DOHH2 (cell line): Measurements from ENCODE around the gene SPART.

ENCODE experiments used
- H3F3A ChIP-seq: fragments of 200-600 bp; sonication (generic), shearing (Covaris generic); 2 replicates; pipeline ENCODE4 v1.6.0; 2016; ENCODE audit warnings: antibody characterized with exemption, mild to moderate bottlenecking; ENCODE audit not compliant: control insufficient read depth, insufficient read depth
- H3K27ac ChIP-seq: fragments of 200-600 bp; sonication (generic); 2 replicates; pipeline ENCODE4 v1.5.1; 2014; ENCODE audit warnings: low read depth, mild to moderate bottlenecking, low read length, moderate library complexity
- H3K27me3 ChIP-seq: fragments of 200-600 bp; sonication (generic); 2 replicates; pipeline ENCODE4 v1.6.1; 2014; ENCODE audit warnings: mild to moderate bottlenecking, low read length, mixed read lengths; ENCODE audit not compliant: control insufficient read depth
- H3K36me3 ChIP-seq: fragments of 200-600 bp; sonication (generic); 2 replicates; pipeline ENCODE4 v1.6.1; 2014; ENCODE audit warnings: mild to moderate bottlenecking, low read length, moderate library complexity, mixed read lengths; ENCODE audit not compliant: control insufficient read depth
- H3K4me1 ChIP-seq: fragments of 200-600 bp; sonication (generic); 2 replicates; pipeline ENCODE4 v1.6.1; 2014; ENCODE audit warnings: mild to moderate bottlenecking, low read length, mixed read lengths; ENCODE audit not compliant: control insufficient read depth
- H3K4me2 ChIP-seq: fragments of 200-600 bp; sonication (generic); 2 replicates; pipeline ENCODE4 v1.6.0; 2014; ENCODE audit warnings: mild to moderate bottlenecking, low read length, moderate library complexity
- H3K4me3 ChIP-seq: fragments of 200-600 bp; sonication (generic); 2 replicates; pipeline ENCODE4 v1.5.1; 2014; ENCODE audit warnings: mild to moderate bottlenecking, low read length, mixed read lengths
- H3K79me2 ChIP-seq: fragments of 200-600 bp; sonication (generic); 2 replicates; pipeline ENCODE4 v1.6.1; 2014; ENCODE audit warnings: mild to moderate bottlenecking, low read length, mixed read lengths; ENCODE audit not compliant: control insufficient read depth
- H3K9me2 ChIP-seq: fragments of 200-600 bp; sonication (generic); replicated peaks from 2 replicates; pipeline ENCODE4 v1.6.1; 2014; ENCODE audit warnings: mild to moderate bottlenecking, low read length, mixed read lengths; ENCODE audit not compliant: control insufficient read depth
- H3K9me3 ChIP-seq: fragments of 200-600 bp; sonication (generic); 2 replicates; pipeline ENCODE4 v1.6.1; 2014; ENCODE audit warnings: antibody characterized with exemption, low read length, mixed read lengths; ENCODE audit not compliant: control insufficient read depth, insufficient read depth
- H4K20me1 ChIP-seq: fragments of 200-600 bp; sonication (generic); 2 replicates; pipeline ENCODE4 v1.6.0; 2014; ENCODE audit warnings: low read depth, mild to moderate bottlenecking, antibody characterized with exemption, low read length, moderate library complexity; ENCODE audit not compliant: control insufficient read depth, insufficient read depth
- CTCF ChIP-seq: fragments of 200-600 bp; sonication (generic); IDR thresholded peaks from one replicate; pipeline ENCODE4 v1.5.1; 2014; ENCODE audit warnings: antibody characterized with exemption, mild to moderate bottlenecking, low read depth, low read length; ENCODE audit not compliant: poor library complexity, severe bottlenecking
- EZH2phosphoT487 ChIP-seq: fragments of 200-600 bp; sonication (generic); IDR thresholded peaks from 2 replicates; pipeline ENCODE4 v1.6.1; 2017; ENCODE audit warnings: borderline replicate concordance, mild to moderate bottlenecking, antibody characterized with exemption, low read length, moderate library complexity, mixed read lengths

Gene SPART

DNA sequence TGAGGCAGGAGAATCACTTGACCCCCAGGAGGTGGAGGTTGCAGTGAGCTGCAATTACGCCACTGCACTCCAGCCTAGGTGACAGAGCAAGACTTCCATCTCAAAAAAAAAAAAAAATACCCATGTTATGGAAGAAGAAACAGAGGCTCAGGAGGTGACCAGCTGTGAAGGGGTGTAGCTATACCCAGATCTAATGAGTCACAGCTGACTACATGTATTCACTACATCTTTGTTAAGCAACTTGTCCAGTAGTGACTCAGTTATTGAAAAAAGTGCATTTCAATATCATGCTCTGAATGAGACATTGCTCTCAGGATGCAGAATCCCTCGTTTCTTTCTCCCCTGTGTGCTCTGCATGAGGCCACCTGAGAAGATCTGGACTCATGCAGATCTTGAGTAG is 16.1 kb upstream of the SPART start:
- Histone ChIP-seq H3K27me3 (no peaks in the 10 kb centered on the region), H3K9me2 (no peaks in the 10 kb centered on the region), H3K4me3 (no peak overlapping the region), H3K4me1 (no peaks in the 10 kb centered on the region), H3K4me2 (no peak overlapping the region), H4K20me1 (no peaks in the 10 kb centered on the region), H3F3A (no peaks in the 10 kb centered on the region), H3K36me3 (no peaks in the 10 kb centered on the region), H3K9me3 (no peaks in the 10 kb centered on the region), H3K79me2 (no peaks in the 10 kb centered on the region), H3K27ac (no peak overlapping the region)
- TF ChIP-seq EZH2phosphoT487: no peak
- no peak for TF ChIP-seq CTCF

GRCh38 chr13:36360903-36361302 is 14.7 kb upstream of the SPART start:
- H3K9me3 ChIP-seq: no peaks in the 10 kb centered on the region

DNA sequence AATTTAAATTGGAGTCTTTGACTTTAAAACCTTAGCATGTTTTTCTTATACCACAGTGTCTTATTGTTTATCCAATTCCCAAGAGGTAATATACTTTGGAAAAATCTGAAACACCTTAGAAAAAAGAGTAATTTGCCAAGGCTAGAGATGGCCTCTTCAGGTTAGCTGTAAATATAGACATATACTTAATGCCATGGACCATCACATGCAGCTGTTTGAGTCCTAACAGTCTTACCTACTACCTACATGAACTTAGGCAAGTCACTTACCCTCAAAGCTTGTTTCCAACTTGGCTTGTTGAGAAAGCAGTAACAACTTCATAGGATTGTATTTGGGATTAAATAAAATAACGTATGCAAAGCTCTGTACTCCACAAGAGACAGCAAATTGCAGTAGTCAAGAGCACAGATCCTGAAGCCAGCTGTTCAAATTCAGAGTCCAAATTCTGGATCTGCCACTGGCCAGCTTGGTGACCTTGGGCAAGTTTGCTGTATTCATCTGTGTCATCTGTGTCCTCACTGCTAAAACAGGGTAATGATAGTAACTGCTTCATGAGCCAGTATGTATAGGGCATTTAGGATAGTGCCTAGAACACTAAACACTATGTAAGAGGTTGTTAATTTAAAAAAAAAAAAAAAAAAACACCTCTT is 13.2 kb upstream of the SPART start:
- H3K9me3 ChIP-seq: no peaks in the 10 kb centered on the region
- H3K36me3 ChIP-seq: no peaks in the 10 kb centered on the region
- TF ChIP-seq EZH2phosphoT487 (no peak), CTCF (no peak)
- no peak overlapping the region for H3K27ac ChIP-seq
- no peaks in the 10 kb centered on the region for H3K27me3 ChIP-seq
- H3K4me1 ChIP-seq: no peaks in the 10 kb centered on the region
- no peaks in the 10 kb centered on the region for H4K20me1 ChIP-seq
- H3K4me2 ChIP-seq: no peak overlapping the region
- no peaks in the 10 kb centered on the region for H3F3A ChIP-seq
- H3K4me3 ChIP-seq: no peak overlapping the region
- no peaks in the 10 kb centered on the region for H3K79me2 ChIP-seq
- no peaks in the 10 kb centered on the region for H3K9me2 ChIP-seq

More at GRCh38 chr13:36360903-36361302, 14.7 kb upstream of the SPART start:
- no peaks in the 10 kb centered on the region for H3K36me3 ChIP-seq
- no peaks in the 10 kb centered on the region for H3K27me3 ChIP-seq
- H3K27ac ChIP-seq: no peak overlapping the region
- no peaks in the 10 kb centered on the region for H3K9me2 ChIP-seq
- no peak overlapping the region for H3K4me3 ChIP-seq
- no peak overlapping the region for H3K4me2 ChIP-seq
- no peaks in the 10 kb centered on the region for H3K79me2 ChIP-seq
- H3K4me1 ChIP-seq: no peaks in the 10 kb centered on the region
- TF ChIP-seq EZH2phosphoT487 (no peak), CTCF (no peak)
- H3F3A ChIP-seq: no peaks in the 10 kb centered on the region
- H4K20me1 ChIP-seq: no peaks in the 10 kb centered on the region
